Nephron (organoid): Measurements from ENCODE around the gene ERG28.
A peak's percentile ranks its signal among the peaks of the same experiment; 100 is the strongest.

ENCODE experiments used
- H3K27ac Mint-ChIP-seq, 3 experiments: 2 replicates each; pipeline ENCODE4 v1.8.0; 2020; ENCODE audit warnings: mixed read lengths in 3 of 3, mild to moderate bottlenecking in 2 of 3, moderate library complexity in 1 of 3
- H3K27me3 Mint-ChIP-seq: 2 replicates; pipeline ENCODE4 v1.8.0; 2021; ENCODE audit warnings: low read depth, mild to moderate bottlenecking, moderate library complexity, mixed read lengths
- H3K36me3 Mint-ChIP-seq: 2 replicates; pipeline ENCODE4 v1.8.0; 2020; ENCODE audit warnings: low read depth, mixed read lengths
- H3K4me1 Mint-ChIP-seq: 2 replicates; pipeline ENCODE4 v1.8.0; 2020; ENCODE audit warnings: mixed read lengths
- H3K4me3 Mint-ChIP-seq, 3 experiments: 2 replicates each; pipeline ENCODE4 v1.8.0; 2020; ENCODE audit warnings: mild to moderate bottlenecking in 3 of 3, mixed read lengths in 3 of 3, moderate library complexity in 2 of 3
- H3K9me3 Mint-ChIP-seq: 2 replicates; pipeline ENCODE4 v1.8.0; 2020; ENCODE audit warnings: mixed read lengths
- TF ChIP-seq, protein P1 (sequence below), 3 experiments: fragments of 200-600 bp; sonication (generic); IDR thresholded peaks; one replicate each; pipeline ENCODE4 v1.5.0; 2021; ENCODE audit warnings: antibody characterized with exemption in 3 of 3; ENCODE audit not compliant: unreplicated experiment in 3 of 3

ERG28 gene

DNA sequence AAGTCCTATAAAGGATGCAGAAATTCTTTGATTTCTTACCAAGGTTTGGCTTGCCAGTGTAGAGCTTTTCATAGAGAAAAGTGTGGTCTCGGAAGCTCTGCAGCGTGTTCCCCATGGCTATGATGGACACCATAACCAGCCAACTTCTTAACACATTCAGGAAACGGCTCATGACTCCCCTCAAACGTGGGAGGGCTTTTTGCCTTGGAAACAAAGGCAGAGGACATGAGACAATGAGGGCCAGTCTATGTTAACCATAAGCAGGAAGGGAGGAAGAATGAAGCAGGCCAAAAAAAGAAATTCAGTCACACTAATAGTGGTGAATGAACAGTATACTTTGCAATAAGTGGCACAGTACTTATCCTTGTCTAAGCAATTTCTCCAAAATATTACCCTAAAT lies 3.3 kb downstream of the ERG28 start:
- Mint-ChIP-seq H3K9me3 (no peaks in the 10 kb centered on the region), H3K4me1 (peaks cover 18% of the 10 kb centered on the region), H3K4me3 (peak overlapping the region in 2 of 3 experiments; percentile 12 to 57), H3K27me3 (no peaks in the 10 kb centered on the region), H3K27ac (no peak overlapping the region), H3K36me3 (peaks cover 28% of the 10 kb centered on the region)
- TF ChIP-seq, protein P1, sequence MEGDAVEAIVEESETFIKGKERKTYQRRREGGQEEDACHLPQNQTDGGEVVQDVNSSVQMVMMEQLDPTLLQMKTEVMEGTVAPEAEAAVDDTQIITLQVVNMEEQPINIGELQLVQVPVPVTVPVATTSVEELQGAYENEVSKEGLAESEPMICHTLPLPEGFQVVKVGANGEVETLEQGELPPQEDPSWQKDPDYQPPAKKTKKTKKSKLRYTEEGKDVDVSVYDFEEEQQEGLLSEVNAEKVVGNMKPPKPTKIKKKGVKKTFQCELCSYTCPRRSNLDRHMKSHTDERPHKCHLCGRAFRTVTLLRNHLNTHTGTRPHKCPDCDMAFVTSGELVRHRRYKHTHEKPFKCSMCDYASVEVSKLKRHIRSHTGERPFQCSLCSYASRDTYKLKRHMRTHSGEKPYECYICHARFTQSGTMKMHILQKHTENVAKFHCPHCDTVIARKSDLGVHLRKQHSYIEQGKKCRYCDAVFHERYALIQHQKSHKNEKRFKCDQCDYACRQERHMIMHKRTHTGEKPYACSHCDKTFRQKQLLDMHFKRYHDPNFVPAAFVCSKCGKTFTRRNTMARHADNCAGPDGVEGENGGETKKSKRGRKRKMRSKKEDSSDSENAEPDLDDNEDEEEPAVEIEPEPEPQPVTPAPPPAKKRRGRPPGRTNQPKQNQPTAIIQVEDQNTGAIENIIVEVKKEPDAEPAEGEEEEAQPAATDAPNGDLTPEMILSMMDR (IDR thresholded peaks at IDR 0.05; ENCODE audit: unreplicated experiment in 3 of 3) = no peak

GRCh38 chr14:75655235-75655634 lies 5.4 kb downstream of the ERG28 start:
- H3K36me3 Mint-ChIP-seq = peaks cover 49% of the 10 kb centered on the region
- no peaks in the 10 kb centered on the region for H3K9me3 Mint-ChIP-seq
- peaks cover 14% of the 10 kb centered on the region for H3K4me1 Mint-ChIP-seq
- no peaks in the 10 kb centered on the region for H3K27me3 Mint-ChIP-seq
- TF ChIP-seq, protein P1 (IDR thresholded peaks at IDR 0.05; ENCODE audit: unreplicated experiment in 3 of 3) = no peak
- no peak overlapping the region for H3K4me3 Mint-ChIP-seq
- H3K27ac Mint-ChIP-seq = no peak overlapping the region

DNA sequence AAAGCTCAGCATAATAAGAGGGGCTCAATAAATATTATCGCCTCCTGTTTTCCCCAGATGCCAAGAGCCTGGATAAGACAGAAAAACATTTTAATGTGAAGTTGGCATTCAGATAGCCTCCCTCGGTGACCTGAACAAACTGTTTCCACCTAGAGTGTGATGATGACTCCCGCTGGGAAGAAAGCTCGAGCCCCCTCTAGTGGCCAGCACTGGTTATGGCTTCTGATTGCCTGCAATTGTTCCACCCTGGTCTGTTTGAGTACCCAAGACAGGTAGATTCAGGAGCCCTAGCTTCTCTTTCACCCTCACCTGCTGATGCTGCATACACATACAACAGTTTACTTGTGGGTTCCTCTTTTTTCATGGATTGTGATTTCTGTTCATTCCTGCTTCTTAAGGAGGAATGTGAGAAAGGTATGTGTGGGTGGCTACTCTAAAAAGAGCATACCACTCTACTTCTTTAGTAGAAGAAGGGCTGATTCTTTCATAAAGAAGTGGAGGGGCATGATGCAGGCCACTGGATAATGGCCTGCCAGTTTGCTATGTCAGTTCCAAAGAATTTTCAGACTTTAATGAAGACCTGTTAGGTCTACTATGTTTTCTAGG lies 6.4 kb downstream of the ERG28 start:
- H3K9me3 Mint-ChIP-seq = no peaks in the 10 kb centered on the region
- TF ChIP-seq, protein P1 (IDR thresholded peaks at IDR 0.05; ENCODE audit: unreplicated experiment in 3 of 3) = peak; percentile 92 to 99 (median 98)
- H3K27ac Mint-ChIP-seq = peak overlapping the region in 1 of 3 experiments; percentile 71
- no peaks in the 10 kb centered on the region for H3K27me3 Mint-ChIP-seq
- peaks cover 59% of the 10 kb centered on the region for H3K36me3 Mint-ChIP-seq
- peaks cover 21% of the 10 kb centered on the region for H3K4me1 Mint-ChIP-seq
- no peak overlapping the region for H3K4me3 Mint-ChIP-seq

GRCh38 chr14:75653563-75653962 lies 7.1 kb downstream of the ERG28 start:
- no peaks in the 10 kb centered on the region for H3K27me3 Mint-ChIP-seq

GRCh38 chr14:75650253-75651058 lies 10.2 kb downstream of the ERG28 start:
- Mint-ChIP-seq H3K27me3 (no peaks in the 10 kb centered on the region), H3K27ac (peak overlapping the region; percentile 86 to 92 (median 89)), H3K4me3 (peak overlapping the region in 1 of 3 experiments; percentile 17), H3K4me1 (peaks cover 43% of the 10 kb centered on the region), H3K9me3 (no peaks in the 10 kb centered on the region), H3K36me3 (peaks cover 57% of the 10 kb centered on the region)
- TF ChIP-seq, protein P1 (IDR thresholded peaks at IDR 0.05; ENCODE audit: unreplicated experiment in 3 of 3) = no peak

More at GRCh38 chr14:75653563-75653962, 7.1 kb downstream of the ERG28 start:
- TF ChIP-seq, protein P1 (IDR thresholded peaks at IDR 0.05; ENCODE audit: unreplicated experiment in 3 of 3) = no peak
- no peak overlapping the region for H3K4me3 Mint-ChIP-seq
- no peak overlapping the region for H3K27ac Mint-ChIP-seq
- no peaks in the 10 kb centered on the region for H3K9me3 Mint-ChIP-seq
- H3K4me1 Mint-ChIP-seq = peaks cover 24% of the 10 kb centered on the region
- H3K36me3 Mint-ChIP-seq = peaks cover 61% of the 10 kb centered on the region
